Hippocampal formation (tissue), 2 donors: ENCODE measurements around the gene PYY.
A peak's percentile ranks its signal among the peaks of the same experiment; 100 is the strongest.
"Not testable (repeated sequence)": the region's sequence is repeated elsewhere in the genome, so short reads cannot be mapped to it uniquely, and the experiment has no call there.

Experiments used
- DNase-seq, 2 donors: peaks; one replicate each; lab custom pipeline; 2025; lab: John Stamatoyannopoulos, UW

Gene PYY

GRCh38 chr17:43953746-43954145, at the start of gene PYY:
TSS of gene PYY (minus strand) at chr17:43953940. CDS start at chr17:43953483, 457 bp downstream.
- no peak for DNase-seq

- DNase-seq = no peak
Observed at GRCh38 chr17:44002141-44002848, 48.6 kb upstream of the PYY start.

GRCh38 chr17:44001461-44001920, 47.8 kb upstream of the PYY start:
- DNase-seq = no peak

- no peak for DNase-seq
Observed at GRCh38 chr17:44000871-44001460, 47.2 kb upstream of the PYY start.

- no peak for DNase-seq
Observed at GRCh38 chr17:44000141-44000860, 46.6 kb upstream of the PYY start.

GRCh38 chr17:43999024-43999423, 45.3 kb upstream of the PYY start:
- DNase-seq = no peak

- no peak for DNase-seq
Observed at GRCh38 chr17:43998552-43998951, 44.8 kb upstream of the PYY start.

GRCh38 chr17:43997180-43997579, 43.4 kb upstream of the PYY start:
- not testable (repeated sequence) for DNase-seq

GRCh38 chr17:43995150-43995471, 41.4 kb upstream of the PYY start:
- no peak for DNase-seq

- DNase-seq = peak; percentile 18 to 47
Observed at GRCh38 chr17:43994272-43995149, 40.8 kb upstream of the PYY start.

GRCh38 chr17:43992641-43993040, 38.9 kb upstream of the PYY start:
- no peak for DNase-seq

- no peak for DNase-seq
Observed at GRCh38 chr17:43988301-43988700, 34.6 kb upstream of the PYY start.

GRCh38 chr17:43987131-43988021, 33.6 kb upstream of the PYY start:
- DNase-seq = no peak

- DNase-seq = no peak
Observed at GRCh38 chr17:43986225-43986981, 32.7 kb upstream of the PYY start.

GRCh38 chr17:43984521-43984920, 30.8 kb upstream of the PYY start:
- DNase-seq = no peak

GRCh38 chr17:43983515-43984411, 30.0 kb upstream of the PYY start:
- DNase-seq = no peak

- DNase-seq = no peak
Observed at GRCh38 chr17:43983196-43983514, 29.4 kb upstream of the PYY start.

- DNase-seq = no peak
Observed at GRCh38 chr17:43982171-43982570, 28.4 kb upstream of the PYY start.

GRCh38 chr17:43979671-43980070, 25.9 kb upstream of the PYY start:
- DNase-seq = no peak
